Left renal cortex interstitium (tissue), 4 donors: ENCODE results near the gene FRMD3. TPM values are rescaled to one million over a fixed set of nuclear protein-coding genes. Genes with fewer than 3 reads are reported as not detected.

Experiments
- DNase-seq, 4 donors: peaks; one replicate each; pipeline ENCODE4 v3.0.0-alpha.2; 2013; ENCODE audit warnings: low read depth in 4 of 4, low spot score in 2 of 4, missing footprints in 1 of 4
- polyA plus RNA-seq, 4 donors: library from polyadenylated mRNA; unstranded; fragments of 120-200 nt; gene quantifications; one replicate each; pipeline ENCODE4 v1.2.1, GENCODE V29; 2013; ENCODE audit not compliant: insufficient read length in 4 of 4

Gene FRMD3
- polyA plus RNA-seq, 4 donors: 19.3 to 23.0 (median 22.1) TPM

- DNase-seq: no peak
Measured at GRCh38 chr9:83440641-83441040, 97.6 kb downstream of the FRMD3 start.

DNA sequence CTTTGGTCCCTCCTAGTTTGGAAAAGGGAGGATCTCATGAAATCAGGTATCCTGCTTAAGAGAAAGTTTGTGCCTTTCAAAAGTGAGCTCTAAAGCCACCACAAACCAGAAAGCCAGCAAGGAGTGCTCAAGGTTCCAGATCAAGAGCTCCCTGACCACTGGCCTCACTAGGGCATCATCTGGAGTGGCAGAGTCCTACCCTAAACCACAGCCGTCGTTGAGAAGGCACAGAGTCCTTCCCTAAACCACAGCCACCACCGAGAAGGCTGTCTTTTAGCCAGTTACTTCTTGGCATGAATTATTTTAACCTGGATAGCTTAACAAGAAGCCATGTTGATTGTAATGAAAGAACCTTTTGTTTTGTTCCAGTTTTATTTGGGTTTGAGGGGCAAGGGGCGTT is 102.9 kb downstream of the FRMD3 start:
- no peak for DNase-seq

GRCh38 chr9:83434254-83434653 is 103.9 kb downstream of the FRMD3 start:
- no peak for DNase-seq

DNA sequence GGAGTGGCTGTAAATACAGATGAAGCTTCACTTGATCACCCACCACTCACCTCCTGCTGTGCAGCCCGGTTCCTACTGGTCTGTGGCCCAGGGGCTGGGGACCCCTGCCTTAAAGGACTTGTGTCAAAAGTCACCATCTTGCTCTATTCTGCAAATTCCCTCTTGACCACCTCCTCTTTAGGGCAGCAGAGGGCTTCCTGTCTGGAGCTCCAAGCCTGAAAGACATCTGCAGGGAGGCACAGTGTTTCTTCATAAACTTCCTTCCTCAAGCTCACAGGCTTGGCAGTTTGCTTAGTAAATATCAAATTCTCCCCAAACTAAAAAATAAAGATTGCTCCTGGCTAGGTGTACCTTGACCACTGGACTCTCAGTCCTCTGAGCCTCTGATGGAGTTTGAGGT is 104.4 kb downstream of the FRMD3 start:
- no peak for DNase-seq

DNA sequence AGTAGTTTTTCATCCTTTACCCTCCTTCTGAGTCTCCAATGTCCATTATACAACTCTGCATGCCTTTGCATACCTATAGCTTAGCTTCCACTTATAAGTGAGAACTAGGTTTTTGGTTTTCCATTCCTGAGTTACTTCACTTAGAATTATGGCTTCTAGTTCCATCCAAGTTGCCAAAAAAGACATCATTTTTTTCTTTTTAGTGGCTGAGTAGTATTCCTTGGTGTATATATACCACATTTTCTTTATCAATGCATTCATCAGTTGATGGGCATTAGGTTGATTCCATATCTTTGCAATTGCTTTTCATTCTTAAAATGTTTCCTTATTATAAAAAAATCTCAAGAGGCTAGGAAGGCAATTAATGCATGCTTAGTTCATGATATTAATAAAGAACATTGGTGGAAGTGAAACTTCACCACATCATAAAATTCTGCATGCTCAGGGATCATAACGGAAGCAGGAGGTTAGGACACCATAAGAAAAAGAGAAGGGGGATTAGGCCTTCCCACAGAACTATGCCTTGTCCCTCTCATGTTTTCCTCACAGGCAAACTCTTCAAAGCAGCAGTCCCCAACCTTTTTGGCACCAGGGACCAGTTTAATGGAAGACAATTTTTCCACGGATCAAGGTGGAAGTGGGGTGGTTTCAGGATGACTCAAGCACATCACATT is 105.2 kb downstream of the FRMD3 start:
- DNase-seq: no peak

DNA sequence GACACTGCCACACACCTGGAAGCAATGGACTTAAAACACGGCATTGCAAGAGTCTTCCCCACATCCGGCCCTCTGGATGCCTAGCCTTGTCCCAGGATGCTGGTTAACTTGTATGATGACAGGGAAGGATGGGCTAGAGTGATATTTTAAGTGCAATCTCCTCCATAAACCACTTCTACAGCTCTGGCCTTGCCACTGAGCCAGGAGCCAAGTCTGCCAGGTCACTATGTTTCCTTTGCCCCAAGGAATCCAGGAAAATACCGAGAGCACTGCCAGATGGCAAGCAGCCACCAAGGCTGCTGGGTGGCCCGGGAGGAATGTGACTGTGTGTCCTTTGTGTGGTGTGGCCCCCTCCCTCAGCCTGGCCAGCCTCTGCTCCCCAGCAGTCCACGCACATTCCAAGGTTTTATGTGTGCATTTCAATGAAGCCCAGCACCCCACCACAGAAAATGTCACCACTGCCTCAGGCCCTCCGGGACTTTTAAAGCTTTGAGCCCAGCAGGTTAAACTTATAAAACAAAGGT is 106.0 kb downstream of the FRMD3 start:
- no peak for DNase-seq

DNA sequence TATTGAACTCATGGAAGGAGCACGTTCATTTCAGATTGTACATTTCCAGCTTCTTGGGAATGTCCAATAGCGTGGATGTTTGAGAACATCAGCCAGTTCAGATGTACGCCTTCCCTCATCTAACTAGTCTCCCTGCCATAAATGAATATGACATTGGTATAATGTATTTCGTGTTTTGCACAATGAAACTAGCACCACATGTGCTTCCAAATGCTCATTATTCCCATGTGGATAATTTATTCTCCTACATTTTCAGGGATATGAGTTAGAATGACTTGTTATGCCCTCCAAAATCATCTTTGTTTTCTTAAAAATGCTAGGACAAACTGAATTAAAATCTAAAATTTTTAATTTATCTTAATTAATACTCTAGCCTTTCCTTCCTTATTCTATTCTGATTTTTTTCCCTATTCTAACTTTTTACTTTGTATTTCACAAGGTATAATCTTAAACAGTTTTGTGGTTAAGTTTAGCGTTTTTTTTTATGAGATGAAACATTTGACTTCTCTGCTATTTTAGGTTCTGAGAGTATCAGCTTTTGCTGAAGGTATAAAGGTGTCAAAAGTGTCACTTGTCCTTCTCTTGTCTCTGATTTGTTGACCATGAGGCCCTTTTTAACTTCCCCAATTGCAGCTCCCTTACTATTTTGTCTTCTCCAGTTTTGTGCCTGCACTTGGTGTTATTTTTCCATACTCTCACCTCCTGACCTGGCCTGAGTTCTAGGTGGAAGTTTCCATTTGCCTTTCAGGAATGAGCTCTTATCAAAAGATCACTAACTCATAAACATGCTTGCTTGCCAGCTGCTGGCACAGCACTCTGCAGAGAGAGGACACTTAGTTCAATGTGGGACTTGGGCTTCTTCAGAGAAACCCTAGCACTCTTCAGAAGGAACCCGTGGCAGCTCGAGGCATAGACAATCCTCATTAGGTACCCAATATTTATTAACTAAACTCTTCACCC is 106.8 kb downstream of the FRMD3 start:
- DNase-seq: no peak

- no peak for DNase-seq
Measured at GRCh38 chr9:83430681-83431080, 107.5 kb downstream of the FRMD3 start.

GRCh38 chr9:83429229-83429628 is 109.0 kb downstream of the FRMD3 start:
- no peak for DNase-seq

DNA sequence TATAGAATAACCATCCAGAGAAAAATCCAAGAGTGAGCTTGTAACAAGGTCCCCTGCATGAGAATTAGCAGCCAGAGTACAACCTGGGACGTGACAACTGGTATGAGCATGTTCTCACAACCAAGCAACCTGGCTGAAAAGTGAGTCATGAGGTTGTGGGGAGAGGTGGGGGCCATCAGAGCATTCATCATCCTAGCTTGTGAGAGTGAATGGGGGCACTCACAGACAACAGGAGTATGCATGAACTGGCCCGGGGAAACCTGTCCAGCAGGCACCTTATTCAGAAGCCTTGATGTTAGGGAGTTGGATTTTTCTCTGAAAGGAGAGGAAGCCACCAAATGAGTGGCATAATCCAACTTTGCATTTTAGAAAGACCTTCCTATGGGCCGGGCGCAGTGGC is 113.0 kb downstream of the FRMD3 start:
- no peak for DNase-seq

GRCh38 chr9:83424831-83425230 is 113.4 kb downstream of the FRMD3 start:
- no peak for DNase-seq

GRCh38 chr9:83423815-83424707 is 114.1 kb downstream of the FRMD3 start:
- DNase-seq: no peak

DNA sequence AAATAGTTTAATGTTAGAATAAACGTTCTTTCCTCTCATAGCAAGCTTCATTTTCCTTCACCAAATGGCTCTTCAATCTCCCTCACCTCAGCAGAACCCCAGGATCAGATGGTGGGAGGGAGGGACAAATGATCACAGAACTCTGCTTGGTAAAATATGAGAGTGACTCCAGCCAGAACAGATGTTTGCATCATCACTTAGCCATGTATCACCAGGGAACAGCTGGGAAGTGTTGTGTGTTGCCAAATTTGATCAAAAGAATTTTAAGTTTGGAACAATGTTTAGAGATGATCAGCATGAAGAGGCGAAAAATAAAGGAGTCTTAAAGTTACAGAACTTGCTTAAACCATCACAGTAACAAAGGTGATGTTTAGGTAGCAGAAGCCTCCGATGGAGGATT is 115.7 kb downstream of the FRMD3 start:
- no peak for DNase-seq

DNA sequence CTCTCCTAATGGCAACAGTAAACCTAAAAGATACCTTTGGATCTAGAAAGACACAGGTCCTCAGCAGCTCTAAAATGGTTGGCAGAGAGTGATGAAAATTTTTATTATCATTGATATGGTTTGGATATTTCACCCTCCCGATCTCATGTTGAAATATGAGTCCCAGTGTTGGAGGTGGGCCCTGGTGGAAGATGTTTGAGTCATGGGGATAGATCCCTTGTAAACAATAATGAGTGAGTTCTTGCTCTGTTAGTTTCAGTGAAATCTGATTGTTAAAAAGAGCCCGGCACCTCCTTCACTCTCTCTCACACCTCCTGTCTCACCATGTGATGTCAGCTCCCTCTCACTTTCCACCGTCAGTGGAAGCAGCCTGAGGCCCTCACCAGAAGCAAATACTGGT is 117.7 kb downstream of the FRMD3 start:
- DNase-seq: no peak

GRCh38 chr9:83419961-83420360 is 118.2 kb downstream of the FRMD3 start:
- DNase-seq: no peak

DNA sequence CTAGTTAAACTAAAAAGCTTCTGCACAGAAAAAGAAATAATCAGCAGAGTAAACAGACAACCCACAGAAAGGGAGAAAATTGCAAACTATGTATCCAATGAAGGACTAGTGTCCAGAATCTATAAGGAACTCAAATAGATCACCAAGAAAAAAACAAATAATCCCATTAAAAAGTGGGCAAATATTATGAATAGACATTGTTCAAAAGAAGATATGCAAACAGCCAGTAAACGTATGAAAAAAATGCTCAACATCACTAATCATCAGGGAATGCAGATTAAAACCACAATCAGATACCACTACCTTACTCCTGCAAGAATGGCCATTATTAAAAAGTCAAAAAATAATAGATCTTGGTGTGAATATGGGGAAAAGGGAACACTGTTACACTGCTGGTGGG is 119.9 kb downstream of the FRMD3 start:
- DNase-seq: no peak

DNA sequence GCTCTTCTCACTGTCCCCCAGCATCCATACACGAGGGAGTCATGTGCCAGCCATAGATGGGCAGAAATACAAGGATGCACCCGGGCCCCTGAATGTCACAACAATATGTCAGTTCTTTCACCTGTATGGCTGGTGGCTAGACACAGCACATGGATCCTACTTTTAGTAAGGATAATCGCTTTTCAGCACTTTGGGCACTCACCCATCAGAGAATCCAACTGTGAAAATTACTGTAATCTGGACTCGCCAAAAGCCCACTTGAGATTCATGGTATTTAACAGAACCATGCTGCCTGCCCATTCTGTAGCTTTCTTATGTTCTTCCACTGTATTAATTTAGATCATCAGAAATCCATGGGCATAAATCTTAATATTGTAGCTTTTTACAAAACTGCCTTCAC is 124.8 kb downstream of the FRMD3 start:
- DNase-seq: no peak

DNA sequence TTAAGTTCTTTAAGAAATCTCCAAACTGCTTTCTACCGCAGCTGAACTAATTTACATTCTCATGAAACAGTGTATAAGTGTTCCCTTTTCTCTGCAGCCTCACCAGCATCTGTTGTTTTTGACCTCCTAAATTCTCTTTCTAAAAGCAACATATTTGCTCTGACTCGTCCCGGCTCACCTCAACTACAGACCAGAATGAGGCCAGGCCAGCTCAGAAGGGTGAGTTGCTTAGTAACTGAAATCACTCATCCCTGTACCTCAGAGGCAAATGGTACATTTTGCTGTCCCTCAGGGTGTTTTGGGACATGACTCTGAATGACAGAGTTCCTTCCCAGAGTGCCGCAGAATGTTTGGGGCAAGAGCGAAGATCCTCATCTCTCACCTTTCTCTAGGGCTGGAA is 127.5 kb downstream of the FRMD3 start:
- no peak for DNase-seq

DNA sequence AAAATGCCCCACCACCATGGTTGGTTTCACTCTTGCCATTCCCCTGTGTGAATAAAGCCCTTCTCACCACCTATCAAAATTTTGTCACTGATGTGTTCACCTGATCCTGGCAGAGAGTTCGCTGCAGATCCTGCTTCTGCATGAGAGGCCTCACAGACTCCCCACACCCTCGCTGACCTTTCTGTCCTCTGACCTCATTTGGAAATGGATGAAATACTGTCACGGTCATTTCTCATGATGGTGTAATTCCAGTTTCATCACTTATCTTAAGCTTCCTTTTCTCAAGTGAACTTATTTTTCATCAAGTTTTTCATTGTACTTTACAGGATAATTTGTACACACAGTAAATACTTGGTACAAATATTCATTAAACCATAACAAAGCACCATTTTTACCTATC is 131.3 kb downstream of the FRMD3 start:
- DNase-seq: no peak

DNA sequence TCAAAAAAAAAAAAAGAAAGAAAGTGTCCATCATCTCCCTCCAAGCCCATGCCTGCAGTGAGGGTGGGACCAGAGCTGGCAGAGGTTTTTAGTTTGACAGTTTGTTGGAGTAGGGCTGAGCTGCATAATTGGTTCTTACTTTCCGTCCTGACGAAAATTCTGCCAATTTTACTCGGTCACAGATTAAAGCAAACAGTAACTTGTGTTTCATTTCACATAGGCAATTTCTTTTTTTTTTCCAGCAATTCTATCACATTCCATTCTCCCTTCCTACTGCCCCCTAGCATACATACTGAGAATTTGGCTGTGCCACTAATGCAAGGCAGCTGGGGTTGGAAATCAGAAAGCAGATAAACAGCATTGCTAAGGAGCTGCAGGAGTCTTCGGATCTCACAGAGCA is 132.4 kb downstream of the FRMD3 start:
- DNase-seq: no peak
